ENCODE results near the gene SLC29A3. TPM values are rescaled to one million over a fixed set of nuclear protein-coding genes. Genes with fewer than 3 reads are reported as not detected.

Gene SLC29A3
- total RNA-seq, 1 experiment from 2014 or later, result 7.6 TPM

DNA sequence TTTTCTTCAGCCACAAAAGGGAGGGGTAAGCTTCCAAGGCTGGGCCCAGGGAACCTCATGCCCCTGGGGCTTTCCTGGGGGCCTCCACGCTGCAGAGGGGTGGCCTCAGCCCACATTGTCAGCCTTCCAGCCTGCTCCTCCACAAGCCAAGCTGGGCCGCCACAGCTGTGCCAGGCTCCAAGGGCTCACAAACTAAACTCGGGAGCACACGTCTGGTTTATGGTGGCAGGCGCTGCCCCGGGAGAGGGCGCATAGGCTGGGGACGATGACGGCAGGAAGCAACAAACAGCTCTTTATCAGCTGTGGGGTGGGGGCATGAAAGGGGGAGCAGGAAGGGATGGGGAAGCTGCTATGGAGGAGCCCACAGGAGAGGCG is 71.4 kb downstream of the SLC29A3 start:
- TF ChIP-seq TCF7L2 (IDR thresholded peaks at IDR 0.05; ENCODE audit: low read depth, low read length), result no peak
- TF ChIP-seq POLR2AphosphoS5 (IDR thresholded peaks at IDR 0.05; ENCODE audit: low read depth, low read length), result no peak
- TF ChIP-seq, protein P1, sequence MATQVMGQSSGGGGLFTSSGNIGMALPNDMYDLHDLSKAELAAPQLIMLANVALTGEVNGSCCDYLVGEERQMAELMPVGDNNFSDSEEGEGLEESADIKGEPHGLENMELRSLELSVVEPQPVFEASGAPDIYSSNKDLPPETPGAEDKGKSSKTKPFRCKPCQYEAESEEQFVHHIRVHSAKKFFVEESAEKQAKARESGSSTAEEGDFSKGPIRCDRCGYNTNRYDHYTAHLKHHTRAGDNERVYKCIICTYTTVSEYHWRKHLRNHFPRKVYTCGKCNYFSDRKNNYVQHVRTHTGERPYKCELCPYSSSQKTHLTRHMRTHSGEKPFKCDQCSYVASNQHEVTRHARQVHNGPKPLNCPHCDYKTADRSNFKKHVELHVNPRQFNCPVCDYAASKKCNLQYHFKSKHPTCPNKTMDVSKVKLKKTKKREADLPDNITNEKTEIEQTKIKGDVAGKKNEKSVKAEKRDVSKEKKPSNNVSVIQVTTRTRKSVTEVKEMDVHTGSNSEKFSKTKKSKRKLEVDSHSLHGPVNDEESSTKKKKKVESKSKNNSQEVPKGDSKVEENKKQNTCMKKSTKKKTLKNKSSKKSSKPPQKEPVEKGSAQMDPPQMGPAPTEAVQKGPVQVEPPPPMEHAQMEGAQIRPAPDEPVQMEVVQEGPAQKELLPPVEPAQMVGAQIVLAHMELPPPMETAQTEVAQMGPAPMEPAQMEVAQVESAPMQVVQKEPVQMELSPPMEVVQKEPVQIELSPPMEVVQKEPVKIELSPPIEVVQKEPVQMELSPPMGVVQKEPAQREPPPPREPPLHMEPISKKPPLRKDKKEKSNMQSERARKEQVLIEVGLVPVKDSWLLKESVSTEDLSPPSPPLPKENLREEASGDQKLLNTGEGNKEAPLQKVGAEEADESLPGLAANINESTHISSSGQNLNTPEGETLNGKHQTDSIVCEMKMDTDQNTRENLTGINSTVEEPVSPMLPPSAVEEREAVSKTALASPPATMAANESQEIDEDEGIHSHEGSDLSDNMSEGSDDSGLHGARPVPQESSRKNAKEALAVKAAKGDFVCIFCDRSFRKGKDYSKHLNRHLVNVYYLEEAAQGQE (IDR thresholded peaks at IDR 0.05; ENCODE audit: insufficient read depth in 1 of 2, low read depth in 2 of 2, low read length in 1 of 2), result no peak
- no peak for TF ChIP-seq SIN3A (IDR thresholded peaks at IDR 0.05; ENCODE audit: borderline replicate concordance, insufficient read depth, low read depth, low read length)
- TF ChIP-seq, protein P2, sequence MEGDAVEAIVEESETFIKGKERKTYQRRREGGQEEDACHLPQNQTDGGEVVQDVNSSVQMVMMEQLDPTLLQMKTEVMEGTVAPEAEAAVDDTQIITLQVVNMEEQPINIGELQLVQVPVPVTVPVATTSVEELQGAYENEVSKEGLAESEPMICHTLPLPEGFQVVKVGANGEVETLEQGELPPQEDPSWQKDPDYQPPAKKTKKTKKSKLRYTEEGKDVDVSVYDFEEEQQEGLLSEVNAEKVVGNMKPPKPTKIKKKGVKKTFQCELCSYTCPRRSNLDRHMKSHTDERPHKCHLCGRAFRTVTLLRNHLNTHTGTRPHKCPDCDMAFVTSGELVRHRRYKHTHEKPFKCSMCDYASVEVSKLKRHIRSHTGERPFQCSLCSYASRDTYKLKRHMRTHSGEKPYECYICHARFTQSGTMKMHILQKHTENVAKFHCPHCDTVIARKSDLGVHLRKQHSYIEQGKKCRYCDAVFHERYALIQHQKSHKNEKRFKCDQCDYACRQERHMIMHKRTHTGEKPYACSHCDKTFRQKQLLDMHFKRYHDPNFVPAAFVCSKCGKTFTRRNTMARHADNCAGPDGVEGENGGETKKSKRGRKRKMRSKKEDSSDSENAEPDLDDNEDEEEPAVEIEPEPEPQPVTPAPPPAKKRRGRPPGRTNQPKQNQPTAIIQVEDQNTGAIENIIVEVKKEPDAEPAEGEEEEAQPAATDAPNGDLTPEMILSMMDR (IDR thresholded peaks at IDR 0.05), result no peak
- H3K9me3 ChIP-seq (ENCODE audit: control insufficient read depth, insufficient read depth, low read depth, low read length), result no peaks in the 10 kb centered on the region
- BruUV-seq (replicated peaks), result no TSS peak
- no peak overlapping the region for H3K4me3 ChIP-seq (ENCODE audit: low read depth in 2 of 2, low read length in 2 of 2)
- CTCF ChIA-PET, result no interaction called here
- no peak for DNase-seq (ENCODE audit: low read depth, low spot score)
- no peak overlapping the region for H3K27ac ChIP-seq (ENCODE audit: low read length)
- ATAC-seq, result no peak
- H3K36me3 ChIP-seq (ENCODE audit: control insufficient read depth, insufficient read depth, low read length), result no peaks in the 10 kb centered on the region
- POLR2A ChIA-PET, result no interaction called here
- peaks cover 4% of the 10 kb centered on the region for H3K27me3 ChIP-seq (ENCODE audit: control insufficient read depth, insufficient read depth, low read length)
- intact Hi-C loops (cut with micrococcal nuclease; ENCODE audit: unreplicated experiment), result no loop called here
- H3K4me1 ChIP-seq (ENCODE audit: control insufficient read depth, insufficient read depth, low read length), result no peaks in the 10 kb centered on the region
- in situ Hi-C loops (cut with HindIII; ENCODE audit: low pct_unique_long_range_greater_than_20kb, low sequenced_read_pairs), result no loop called here

DNA sequence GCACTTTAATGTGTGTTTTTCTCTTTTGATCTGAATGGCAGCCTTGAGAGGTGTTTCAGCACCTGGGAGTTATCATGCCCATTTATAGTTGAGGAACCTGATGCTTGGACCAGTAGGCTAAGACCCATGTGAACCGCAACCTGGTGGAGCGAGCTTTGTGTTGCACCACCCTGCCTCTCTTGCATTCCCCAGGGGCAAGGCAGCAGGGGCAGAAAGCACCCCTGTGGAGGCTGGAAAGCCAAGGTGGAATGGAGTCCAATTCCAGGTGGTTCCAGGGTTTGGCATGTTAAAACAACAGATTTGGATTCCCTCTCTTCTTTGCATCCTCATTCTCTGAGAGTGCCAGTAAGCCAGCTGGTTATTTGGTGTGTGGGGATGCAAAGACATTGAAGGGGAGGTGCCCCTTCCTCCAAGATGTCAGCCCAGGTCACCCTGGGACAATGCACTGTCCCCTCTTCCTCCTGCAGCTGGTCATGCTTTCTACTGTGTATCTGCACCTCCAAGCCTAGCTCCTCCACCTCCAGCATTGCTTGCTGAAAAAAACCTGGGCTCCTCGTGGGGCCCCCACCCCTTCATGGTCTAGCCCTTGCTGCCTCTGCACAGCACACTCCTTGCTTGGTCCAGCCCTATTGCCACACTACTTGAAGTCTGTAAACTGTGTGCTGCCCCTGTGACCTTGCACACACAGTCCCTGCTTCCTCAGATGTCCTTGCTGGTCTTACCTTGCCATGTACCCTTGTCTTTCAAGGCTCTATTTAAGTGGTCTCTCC is 72.0 kb downstream of the SLC29A3 start:
- Histone ChIP-seq H3K4me1 (ENCODE audit: control insufficient read depth, insufficient read depth, low read length) (no peaks in the 10 kb centered on the region), H3K36me3 (ENCODE audit: control insufficient read depth, insufficient read depth, low read length) (no peaks in the 10 kb centered on the region), H3K4me3 (ENCODE audit: low read depth in 2 of 2, low read length in 2 of 2) (no peak overlapping the region), H3K27me3 (ENCODE audit: control insufficient read depth, insufficient read depth, low read length) (peaks cover 4% of the 10 kb centered on the region), H3K27ac (ENCODE audit: low read length) (no peak overlapping the region), H3K9me3 (ENCODE audit: control insufficient read depth, insufficient read depth, low read depth, low read length) (no peaks in the 10 kb centered on the region)
- intact Hi-C loops (cut with micrococcal nuclease; ENCODE audit: unreplicated experiment), result no loop called here
- no peak for ATAC-seq
- CTCF ChIA-PET, result no interaction called here
- no peak for DNase-seq (ENCODE audit: low read depth, low spot score)
- BruUV-seq (replicated peaks), result no TSS peak
- in situ Hi-C loops (cut with HindIII; ENCODE audit: low pct_unique_long_range_greater_than_20kb, low sequenced_read_pairs), result no loop called here
- POLR2A ChIA-PET, result no interaction called here
- TF ChIP-seq POLR2AphosphoS5 (IDR thresholded peaks at IDR 0.05; ENCODE audit: low read depth, low read length) (no peak), SIN3A (IDR thresholded peaks at IDR 0.05; ENCODE audit: borderline replicate concordance, insufficient read depth, low read depth, low read length) (no peak), TCF7L2 (IDR thresholded peaks at IDR 0.05; ENCODE audit: low read depth, low read length) (no peak)
- TF ChIP-seq, protein P2 (IDR thresholded peaks at IDR 0.05), result no peak
- TF ChIP-seq, protein P1 (IDR thresholded peaks at IDR 0.05; ENCODE audit: insufficient read depth in 1 of 2, low read depth in 2 of 2, low read length in 1 of 2), result no peak

All from Panc1 (cell line).